Measurements from ENCODE around the gene SPEF1. TPM values are rescaled to one million over a fixed set of nuclear protein-coding genes. Genes with fewer than 3 reads are reported as not detected.
A peak's percentile ranks its signal among the peaks of the same experiment; 100 is the strongest.

SPEF1 gene
- total RNA-seq, 4 donors from 2014 or later = 0.14 TPM; not detected in 3

DNA sequence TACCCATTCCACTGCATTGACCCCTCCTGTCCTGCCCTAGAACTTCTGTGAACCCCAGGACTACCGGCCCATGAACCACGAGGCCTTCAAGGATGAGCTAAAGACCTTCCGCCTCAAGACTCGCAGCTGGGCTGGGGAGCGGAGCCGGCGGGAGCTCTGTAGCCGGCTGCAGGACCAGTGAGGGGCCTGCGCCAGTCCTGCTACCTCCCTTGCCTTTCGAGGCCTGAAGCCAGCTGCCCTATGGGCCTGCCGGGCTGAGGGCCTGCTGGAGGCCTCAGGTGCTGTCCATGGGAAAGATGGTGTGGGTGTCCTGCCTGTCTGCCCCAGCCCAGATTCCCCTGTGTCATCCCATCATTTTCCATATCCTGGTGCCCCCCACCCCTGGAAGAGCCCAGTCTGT, 23.5 kb upstream of the SPEF1 start:
- TF ChIP-seq POLR2AphosphoS5 (IDR thresholded peaks at IDR 0.05) (no peak), POLR2A (IDR thresholded peaks at IDR 0.05) (no peak), EP300 (IDR thresholded peaks at IDR 0.05; ENCODE audit: low read depth) (no peak)
- TF ChIP-seq, protein P1, sequence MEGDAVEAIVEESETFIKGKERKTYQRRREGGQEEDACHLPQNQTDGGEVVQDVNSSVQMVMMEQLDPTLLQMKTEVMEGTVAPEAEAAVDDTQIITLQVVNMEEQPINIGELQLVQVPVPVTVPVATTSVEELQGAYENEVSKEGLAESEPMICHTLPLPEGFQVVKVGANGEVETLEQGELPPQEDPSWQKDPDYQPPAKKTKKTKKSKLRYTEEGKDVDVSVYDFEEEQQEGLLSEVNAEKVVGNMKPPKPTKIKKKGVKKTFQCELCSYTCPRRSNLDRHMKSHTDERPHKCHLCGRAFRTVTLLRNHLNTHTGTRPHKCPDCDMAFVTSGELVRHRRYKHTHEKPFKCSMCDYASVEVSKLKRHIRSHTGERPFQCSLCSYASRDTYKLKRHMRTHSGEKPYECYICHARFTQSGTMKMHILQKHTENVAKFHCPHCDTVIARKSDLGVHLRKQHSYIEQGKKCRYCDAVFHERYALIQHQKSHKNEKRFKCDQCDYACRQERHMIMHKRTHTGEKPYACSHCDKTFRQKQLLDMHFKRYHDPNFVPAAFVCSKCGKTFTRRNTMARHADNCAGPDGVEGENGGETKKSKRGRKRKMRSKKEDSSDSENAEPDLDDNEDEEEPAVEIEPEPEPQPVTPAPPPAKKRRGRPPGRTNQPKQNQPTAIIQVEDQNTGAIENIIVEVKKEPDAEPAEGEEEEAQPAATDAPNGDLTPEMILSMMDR (IDR thresholded peaks at IDR 0.05) = no peak
- Histone ChIP-seq H3K27ac (peak overlapping the region; percentile 96 to 97 (median 96)), H3K36me3 (peaks cover 0 to 12% (median 0%) of the 10 kb centered on the region in 4 donors), H3K4me1 (peaks cover 26 to 54% (median 43%) of the 10 kb centered on the region in 4 donors), H3K4me3 (no peak overlapping the region), H3K27me3 (no peaks in the 10 kb centered on the region), H3K9me3 (no peaks in the 10 kb centered on the region)
- DNase-seq = no peak
- intact Hi-C loops (cut with DNase I; ENCODE audit: low total_unique reads) = no loop called here
- 92% methylated on average over 5 of the region's 11 CpGs; no CpG with 5 or more reads in 1 of the 2 donors for WGBS, 2 donors (ENCODE audit: low coverage in 1 of 2)
- in situ Hi-C loops (cut with MboI; ENCODE audit: low pct_ligation_motif_present in 1 of 4, low pct_unique_long_range_greater_than_20kb in 1 of 4, low sequenced_read_pairs in 3 of 4) = no loop called here

DNA sequence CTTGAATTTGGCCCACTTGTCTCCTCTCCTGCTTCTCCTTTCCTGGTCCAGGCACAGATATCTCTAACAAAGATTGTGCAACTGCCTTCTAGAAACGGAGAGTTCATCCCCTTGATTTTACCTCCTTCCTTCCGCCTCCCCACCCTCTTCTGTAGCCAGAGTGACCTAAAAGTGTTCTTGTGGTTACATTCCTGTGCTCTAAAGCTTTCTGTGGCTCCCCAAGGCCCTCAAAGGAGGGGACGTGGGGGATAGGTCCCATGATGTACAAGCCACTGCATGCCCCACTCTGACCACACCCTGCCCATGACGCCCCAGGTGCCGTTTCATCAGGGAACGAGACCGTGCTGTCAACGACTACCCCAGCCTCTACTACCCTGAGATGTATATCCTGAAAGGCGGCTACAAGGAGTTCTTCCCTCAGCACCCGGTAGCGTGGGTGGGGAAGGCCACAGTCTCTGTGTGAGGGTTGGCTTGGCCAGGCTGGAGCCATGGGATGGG, 23.1 kb upstream of the SPEF1 start:
- H3K4me3 ChIP-seq = no peak overlapping the region
- in situ Hi-C loops (cut with MboI; ENCODE audit: low pct_ligation_motif_present in 1 of 4, low pct_unique_long_range_greater_than_20kb in 1 of 4, low sequenced_read_pairs in 3 of 4) (no loop called here), intact Hi-C loops (cut with DNase I; ENCODE audit: low total_unique reads) (no loop called here)
- no peaks in the 10 kb centered on the region for H3K9me3 ChIP-seq
- H3K36me3 ChIP-seq = peaks cover 0 to 12% (median 0%) of the 10 kb centered on the region in 4 donors
- no peaks in the 10 kb centered on the region for H3K27me3 ChIP-seq
- TF ChIP-seq POLR2A (IDR thresholded peaks at IDR 0.05) (no peak), EP300 (IDR thresholded peaks at IDR 0.05; ENCODE audit: low read depth) (no peak), POLR2AphosphoS5 (IDR thresholded peaks at IDR 0.05) (no peak)
- TF ChIP-seq, protein P1 (IDR thresholded peaks at IDR 0.05) = no peak
- H3K4me1 ChIP-seq = peaks cover 27 to 56% (median 44%) of the 10 kb centered on the region in 4 donors
- H3K27ac ChIP-seq = peak overlapping the region; percentile 96 to 97 (median 96)
- DNase-seq = no peak
- WGBS, 2 donors (ENCODE audit: low coverage in 1 of 2) = 70 to 83% methylated on average over 2 to 11 of the region's 11 CpGs

DNA sequence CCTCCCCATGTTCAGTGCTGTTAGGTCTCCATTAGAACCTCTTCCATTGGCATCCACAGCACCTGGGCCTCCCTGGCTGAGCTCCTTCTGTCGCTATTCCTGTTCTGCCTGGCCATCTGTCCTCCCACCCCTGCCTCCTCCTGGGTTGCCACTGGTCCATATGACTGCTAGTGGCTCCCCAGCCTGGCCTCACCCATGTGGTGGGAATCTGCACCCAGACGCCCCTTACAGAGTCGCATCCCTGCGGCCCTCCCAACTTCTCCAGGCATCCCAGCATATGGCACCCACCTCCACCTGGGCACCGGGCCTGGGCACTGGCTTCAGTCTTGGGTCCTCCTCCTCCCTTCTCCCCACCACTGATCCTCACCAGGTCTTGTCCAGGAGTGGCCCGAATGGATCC, 22.6 kb upstream of the SPEF1 start:
- no peak for TF ChIP-seq POLR2A (IDR thresholded peaks at IDR 0.05)
- TF ChIP-seq POLR2AphosphoS5 (IDR thresholded peaks at IDR 0.05) = no peak
- TF ChIP-seq EP300 (IDR thresholded peaks at IDR 0.05; ENCODE audit: low read depth) = no peak
- TF ChIP-seq, protein P1 (IDR thresholded peaks at IDR 0.05) = no peak
- intact Hi-C loops (cut with DNase I; ENCODE audit: low total_unique reads) = no loop called here
- 50 to 94% methylated on average over 1 to 6 of the region's 6 CpGs for WGBS, 2 donors (ENCODE audit: low coverage in 1 of 2)
- Histone ChIP-seq H3K36me3 (peaks cover 0 to 12% (median 0%) of the 10 kb centered on the region in 4 donors), H3K4me1 (peaks cover 30 to 58% (median 47%) of the 10 kb centered on the region in 4 donors), H3K27me3 (no peaks in the 10 kb centered on the region), H3K4me3 (no peak overlapping the region), H3K27ac (no peak overlapping the region), H3K9me3 (no peaks in the 10 kb centered on the region)
- in situ Hi-C loops (cut with MboI; ENCODE audit: low pct_ligation_motif_present in 1 of 4, low pct_unique_long_range_greater_than_20kb in 1 of 4, low sequenced_read_pairs in 3 of 4) = no loop called here
- no peak for DNase-seq

DNA sequence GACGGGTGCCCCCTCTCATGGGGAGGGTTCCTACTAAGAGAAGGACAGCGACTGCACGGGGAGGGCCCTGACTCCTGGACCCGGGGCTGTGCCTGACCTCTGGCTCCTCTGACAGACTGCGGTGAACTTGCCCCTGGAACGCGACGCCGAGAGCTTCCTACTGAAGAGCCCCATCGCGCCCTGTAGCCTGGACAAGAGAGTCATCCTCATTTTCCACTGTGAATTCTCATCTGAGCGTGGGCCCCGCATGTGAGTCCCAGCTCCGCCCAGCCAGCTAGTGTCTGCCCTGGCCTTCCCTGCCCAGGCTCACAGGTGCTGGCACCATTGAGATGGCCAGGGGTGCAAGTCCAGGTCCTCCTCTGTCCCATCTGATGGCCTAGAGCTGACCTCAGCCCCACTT, 22.0 kb upstream of the SPEF1 start:
- TF ChIP-seq POLR2AphosphoS5 (IDR thresholded peaks at IDR 0.05) (no peak), EP300 (IDR thresholded peaks at IDR 0.05; ENCODE audit: low read depth) (no peak), POLR2A (IDR thresholded peaks at IDR 0.05) (no peak)
- TF ChIP-seq, protein P1 (IDR thresholded peaks at IDR 0.05) = no peak
- Histone ChIP-seq H3K27me3 (no peaks in the 10 kb centered on the region), H3K4me1 (peaks cover 28 to 58% (median 47%) of the 10 kb centered on the region in 4 donors), H3K9me3 (no peaks in the 10 kb centered on the region), H3K4me3 (no peak overlapping the region), H3K27ac (no peak overlapping the region), H3K36me3 (peaks cover 0 to 12% (median 0%) of the 10 kb centered on the region in 4 donors)
- in situ Hi-C loops (cut with MboI; ENCODE audit: low pct_ligation_motif_present in 1 of 4, low pct_unique_long_range_greater_than_20kb in 1 of 4, low sequenced_read_pairs in 3 of 4) = no loop called here
- 96% methylated on average over 13 of the region's 14 CpGs; no CpG with 5 or more reads in 1 of the 2 donors for WGBS, 2 donors (ENCODE audit: low coverage in 1 of 2)
- intact Hi-C loops (cut with DNase I; ENCODE audit: low total_unique reads) = no loop called here
- no peak for DNase-seq
